ENCODE data around the gene RREB1. TPM values are rescaled to one million over a fixed set of nuclear protein-coding genes. Genes with fewer than 3 reads are reported as not detected.

RREB1 gene
- total RNA-seq, 1 experiment from 2014 or later, result 30.7 TPM

GRCh38 chr6:7100072-7100752 is 7.5 kb upstream of the RREB1 start:
- H3K27ac ChIP-seq (ENCODE audit: low read length), result no peak overlapping the region
- ChIA-PET CTCF (no interaction called here), POLR2A (no interaction called here)
- H3K4me1 ChIP-seq (ENCODE audit: control insufficient read depth, insufficient read depth, low read length), result no peaks in the 10 kb centered on the region
- no peak for DNase-seq (ENCODE audit: low read depth, low spot score)
- no peaks in the 10 kb centered on the region for H3K36me3 ChIP-seq (ENCODE audit: control insufficient read depth, insufficient read depth, low read length)
- H3K4me3 ChIP-seq (ENCODE audit: low read depth in 2 of 2, low read length in 2 of 2), result no peak overlapping the region
- H3K27me3 ChIP-seq (ENCODE audit: control insufficient read depth, insufficient read depth, low read length), result no peaks in the 10 kb centered on the region
- BruUV-seq (replicated peaks), result no TSS peak
- TF ChIP-seq POLR2AphosphoS5 (IDR thresholded peaks at IDR 0.05; ENCODE audit: low read depth, low read length), result no peak
- no peak for TF ChIP-seq TCF7L2 (IDR thresholded peaks at IDR 0.05; ENCODE audit: low read depth, low read length)
- TF ChIP-seq, protein P1, sequence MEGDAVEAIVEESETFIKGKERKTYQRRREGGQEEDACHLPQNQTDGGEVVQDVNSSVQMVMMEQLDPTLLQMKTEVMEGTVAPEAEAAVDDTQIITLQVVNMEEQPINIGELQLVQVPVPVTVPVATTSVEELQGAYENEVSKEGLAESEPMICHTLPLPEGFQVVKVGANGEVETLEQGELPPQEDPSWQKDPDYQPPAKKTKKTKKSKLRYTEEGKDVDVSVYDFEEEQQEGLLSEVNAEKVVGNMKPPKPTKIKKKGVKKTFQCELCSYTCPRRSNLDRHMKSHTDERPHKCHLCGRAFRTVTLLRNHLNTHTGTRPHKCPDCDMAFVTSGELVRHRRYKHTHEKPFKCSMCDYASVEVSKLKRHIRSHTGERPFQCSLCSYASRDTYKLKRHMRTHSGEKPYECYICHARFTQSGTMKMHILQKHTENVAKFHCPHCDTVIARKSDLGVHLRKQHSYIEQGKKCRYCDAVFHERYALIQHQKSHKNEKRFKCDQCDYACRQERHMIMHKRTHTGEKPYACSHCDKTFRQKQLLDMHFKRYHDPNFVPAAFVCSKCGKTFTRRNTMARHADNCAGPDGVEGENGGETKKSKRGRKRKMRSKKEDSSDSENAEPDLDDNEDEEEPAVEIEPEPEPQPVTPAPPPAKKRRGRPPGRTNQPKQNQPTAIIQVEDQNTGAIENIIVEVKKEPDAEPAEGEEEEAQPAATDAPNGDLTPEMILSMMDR (IDR thresholded peaks at IDR 0.05), result no peak
- in situ Hi-C loops (cut with HindIII; ENCODE audit: low pct_unique_long_range_greater_than_20kb, low sequenced_read_pairs), result no loop called here
- ATAC-seq, result no peak
- intact Hi-C loops (cut with micrococcal nuclease; ENCODE audit: unreplicated experiment), result no loop called here
- no peaks in the 10 kb centered on the region for H3K9me3 ChIP-seq (ENCODE audit: control insufficient read depth, insufficient read depth, low read depth, low read length)

- no TSS peak for BruUV-seq (replicated peaks)
- no peak overlapping the region for H3K27ac ChIP-seq (ENCODE audit: low read length)
- no peaks in the 10 kb centered on the region for H3K4me1 ChIP-seq (ENCODE audit: control insufficient read depth, insufficient read depth, low read length)
- intact Hi-C loops (cut with micrococcal nuclease; ENCODE audit: unreplicated experiment) (no loop called here), in situ Hi-C loops (cut with HindIII; ENCODE audit: low pct_unique_long_range_greater_than_20kb, low sequenced_read_pairs) (no loop called here)
- POLR2A ChIA-PET, result no interaction called here
- no peak for TF ChIP-seq TCF7L2 (IDR thresholded peaks at IDR 0.05; ENCODE audit: low read depth, low read length)
- TF ChIP-seq, protein P1 (IDR thresholded peaks at IDR 0.05), result no peak
- TF ChIP-seq REST (IDR thresholded peaks at IDR 0.05; ENCODE audit: insufficient read depth in 1 of 2, low read depth in 2 of 2, low read length in 1 of 2), result no peak
- no peak for TF ChIP-seq POLR2AphosphoS5 (IDR thresholded peaks at IDR 0.05; ENCODE audit: low read depth, low read length)
- TF ChIP-seq SIN3A (IDR thresholded peaks at IDR 0.05; ENCODE audit: borderline replicate concordance, insufficient read depth, low read depth, low read length), result no peak
- CTCF ChIA-PET, result no interaction called here
- H3K4me3 ChIP-seq (ENCODE audit: low read depth in 2 of 2, low read length in 2 of 2), result no peak overlapping the region
- ATAC-seq (no peak), DNase-seq (ENCODE audit: low read depth, low spot score) (no peak)
- no peaks in the 10 kb centered on the region for H3K36me3 ChIP-seq (ENCODE audit: control insufficient read depth, insufficient read depth, low read length)
- no peaks in the 10 kb centered on the region for H3K9me3 ChIP-seq (ENCODE audit: control insufficient read depth, insufficient read depth, low read depth, low read length)
- H3K27me3 ChIP-seq (ENCODE audit: control insufficient read depth, insufficient read depth, low read length), result no peaks in the 10 kb centered on the region
Measured at GRCh38 chr6:7100753-7101081, 7.0 kb upstream of the RREB1 start.
